NCI-H2196 (cell line): Measurements from ENCODE around the gene ASPSCR1.
"Not testable (repeated sequence)": the region's sequence is repeated elsewhere in the genome, so short reads cannot be mapped to it uniquely, and the experiment has no call there.

Source experiments
- DNase-seq: peaks from one replicate; lab custom pipeline; 2025; ENCODE audit not compliant: unreplicated experiment; lab: John Stamatoyannopoulos, UW

Gene ASPSCR1

GRCh38 chr17:81940538-81941483 is 36.6 kb upstream of the ASPSCR1 start:
- no peak for DNase-seq

- no peak for DNase-seq
These were observed 35.8 kb upstream of the ASPSCR1 start for GRCh38 chr17:81941484-81942166.

- no peak for DNase-seq
These were observed 35.3 kb upstream of the ASPSCR1 start for GRCh38 chr17:81942167-81942553.

- no peak for DNase-seq
These were observed 32.6 kb upstream of the ASPSCR1 start for GRCh38 chr17:81944858-81945257.

- no peak for DNase-seq
These were observed 30.2 kb upstream of the ASPSCR1 start, which contains the start of gene MYADML2 for GRCh38 chr17:81947189-81947588. Gene MYADML2 (minus strand): TSS chr17:81947233. CDS start chr17:81941741, 5,492 bp downstream.

GRCh38 chr17:81948635-81949378 is 28.6 kb upstream of the ASPSCR1 start:
- no peak for DNase-seq

- DNase-seq = no peak
These were observed 26.9 kb upstream of the ASPSCR1 start for GRCh38 chr17:81950501-81950900.

GRCh38 chr17:81951785-81952684 is 25.4 kb upstream of the ASPSCR1 start:
- no peak for DNase-seq

GRCh38 chr17:81952792-81953228 is 24.6 kb upstream of the ASPSCR1 start:
- no peak for DNase-seq

- DNase-seq = not testable (repeated sequence)
These were observed 24.0 kb upstream of the ASPSCR1 start for GRCh38 chr17:81953443-81953842.

GRCh38 chr17:81954131-81955057 is 23.0 kb upstream of the ASPSCR1 start:
- no peak for DNase-seq

- no peak for DNase-seq
These were observed 22.3 kb upstream of the ASPSCR1 start for GRCh38 chr17:81955058-81955681.

GRCh38 chr17:81955756-81956544 is 21.5 kb upstream of the ASPSCR1 start:
- DNase-seq = no peak

- DNase-seq = no peak
These were observed 20.5 kb upstream of the ASPSCR1 start for GRCh38 chr17:81956607-81957589.

- DNase-seq = no peak
These were observed 19.6 kb upstream of the ASPSCR1 start for GRCh38 chr17:81957691-81958432.
